ENCODE data around the gene TSC22D1. TPM values are rescaled to one million over a fixed set of nuclear protein-coding genes. Genes with fewer than 3 reads are reported as not detected.

The TSC22D1 gene
- total and polyA plus RNA-seq, 2 of the 4 experiments (the other 2 are of a cell fraction) = 30.8 to 42.2 TPM

DNA sequence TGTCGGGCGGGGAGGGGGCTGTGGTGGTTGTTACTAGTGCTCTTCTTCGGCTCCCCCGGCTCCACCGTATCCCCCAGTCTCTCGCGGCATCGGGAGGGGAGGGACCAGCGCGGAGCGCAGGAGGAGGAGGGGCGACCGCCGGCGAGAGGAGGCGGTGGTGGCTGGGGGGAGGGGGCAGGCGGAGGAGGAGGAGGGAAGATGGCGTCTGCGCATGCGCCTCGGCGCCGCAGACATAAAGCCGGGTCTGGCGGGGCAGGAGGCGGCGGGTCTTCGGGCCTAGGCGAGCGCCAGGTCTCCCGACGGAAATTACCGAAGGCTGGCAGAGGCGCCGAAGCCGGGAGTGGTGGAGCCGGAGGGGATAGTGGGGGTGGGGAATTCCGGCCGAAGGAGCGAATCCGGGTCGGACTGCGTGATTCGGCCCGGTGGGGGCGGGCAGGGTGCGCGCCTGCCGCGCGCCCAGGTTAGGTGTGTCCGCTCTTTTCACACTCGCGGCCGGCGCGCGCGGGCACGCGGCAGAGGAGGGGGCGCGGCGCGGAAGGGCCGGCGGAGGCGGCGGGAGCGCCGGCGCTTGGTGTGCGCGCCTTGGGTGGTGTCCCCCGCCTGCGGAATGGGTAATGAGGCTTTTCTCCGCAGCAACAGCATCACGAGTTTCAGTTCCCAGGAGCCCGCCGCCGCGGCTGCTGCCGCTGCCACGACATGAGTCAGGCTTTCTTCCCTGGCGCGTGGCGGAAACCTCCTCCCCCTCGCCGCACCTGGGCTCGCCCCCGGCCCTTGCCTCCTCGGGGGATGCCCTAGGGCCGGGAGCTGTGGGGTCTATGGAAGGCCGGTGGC is 1.3 kb upstream of the TSC22D1 start:
- H4K8ac ChIP-seq (ENCODE audit: low read depth in 2 of 2, low read length in 2 of 2) = peak overlapping the region; percentile 60 to 86; a peak in 3 of 4 replicates
- intact Hi-C loops (cut with micrococcal nuclease) = loop anchor here (1.0 to 5.0 kb wide), 6 partner anchors 135 to 395 kb away; no protein-coding TSS in a partner anchor
- peak overlapping the region; percentile 72 for H4K91ac ChIP-seq (ENCODE audit: insufficient read depth, low read depth, low read length)
- H3K4ac ChIP-seq (ENCODE audit: low read depth, low read length) = peak overlapping the region; percentile 80
- DNase-seq = peak; percentile 95
- H4K5ac ChIP-seq (ENCODE audit: low read depth, low read length) = peak overlapping the region; percentile 68
- peak overlapping the region; percentile 87 for H3K23ac ChIP-seq (ENCODE audit: low read depth, low read length)
- POLR2A ChIA-PET (ENCODE audit: unreplicated experiment) = no interaction called here
- peak; percentile 85 for ATAC-seq (ENCODE audit: low read depth)
- peak overlapping the region; percentile 91 for H3K27ac ChIP-seq (ENCODE audit: insufficient read depth, low read length)
- in situ Hi-C loops (cut with MboI; ENCODE audit: low sequenced_read_pairs) = no loop called here
- CTCF ChIA-PET = no interaction called here
- peak overlapping the region; percentile 43; the same call in 1 of the 2 replicates for H2AK5ac ChIP-seq (ENCODE audit: low read depth, low read length)
- no peaks in the 10 kb centered on the region for H3K9me3 ChIP-seq (ENCODE audit: control insufficient read depth, insufficient read depth, low read length)
- H3K9me1 ChIP-seq (ENCODE audit: insufficient read depth, low read length) = peaks cover 23% of the 10 kb centered on the region
- dilution Hi-C loops (cut with HindIII; ENCODE audit: low sequenced_read_pairs, unreplicated experiment) = no loop called here
- H2BK20ac ChIP-seq (ENCODE audit: low read depth, low read length) = peak overlapping the region; percentile 36
- H2BK15ac ChIP-seq (ENCODE audit: low read depth, low read length) = no peak overlapping the region; the same call in 2 of the 3 replicates
- H2BK5ac ChIP-seq (ENCODE audit: low read depth, low read length, poor library complexity, severe bottlenecking) = peak overlapping the region; percentile 86
- peak overlapping the region; percentile 97 for H3K4me2 ChIP-seq (ENCODE audit: low read depth, low read length)
- H3K14ac ChIP-seq (replicated peaks; ENCODE audit: low read depth, low read length) = peak overlapping the region; percentile 81
- BruUV-seq (replicated peaks) = no TSS peak
- peak overlapping the region; percentile 68 for H2BK120ac ChIP-seq (ENCODE audit: low read depth, low read length)
- H4K20me1 ChIP-seq (ENCODE audit: insufficient read depth, low read length) = peaks cover 30% of the 10 kb centered on the region
- H2AK9ac ChIP-seq (replicated peaks; ENCODE audit: low read depth, low read length, poor library complexity) = peak overlapping the region; percentile 90
- H3K56ac ChIP-seq (ENCODE audit: extremely low read depth, insufficient read depth, low read length) = peak overlapping the region; percentile 89
- H2AFZ ChIP-seq (replicated peaks; ENCODE audit: low read length, poor library complexity) = peak overlapping the region; percentile 92
- H3K18ac ChIP-seq (ENCODE audit: low read depth, low read length) = peak overlapping the region; percentile 38; the same call in 1 of the 2 replicates
- peak overlapping the region; percentile 84 for H3K9ac ChIP-seq (ENCODE audit: low read depth, low read length)
- peaks cover 24% of the 10 kb centered on the region for H3K4me1 ChIP-seq (ENCODE audit: control insufficient read depth, insufficient read depth, low read length)
- peak overlapping the region; percentile 80 for H3K4me3 ChIP-seq (ENCODE audit: insufficient read depth, low read depth, low read length)
- H3K27me3 ChIP-seq (ENCODE audit: control insufficient read depth, insufficient read depth, low read length) = no peaks in the 10 kb centered on the region
- H3K36me3 ChIP-seq (ENCODE audit: control insufficient read depth, insufficient read depth, low read length) = peaks cover 11% of the 10 kb centered on the region
- WGBS, 2 experiments (ENCODE audit: extremely low coverage in 2 of 2, insufficient read length in 1 of 2) = 0% methylated on average over 35 of the region's 94 CpGs; no CpG with 5 or more reads in 1 of the 2 experiments
- H3K79me1 ChIP-seq (ENCODE audit: low read depth in 1 of 2, low read length in 2 of 2) = peaks cover 24 to 39% of the 10 kb centered on the region in 2 experiments
- TF ChIP-seq CEBPB (IDR thresholded peaks at IDR 0.05; ENCODE audit: low read depth, low read length) = no peak
- TF ChIP-seq, protein P1, sequence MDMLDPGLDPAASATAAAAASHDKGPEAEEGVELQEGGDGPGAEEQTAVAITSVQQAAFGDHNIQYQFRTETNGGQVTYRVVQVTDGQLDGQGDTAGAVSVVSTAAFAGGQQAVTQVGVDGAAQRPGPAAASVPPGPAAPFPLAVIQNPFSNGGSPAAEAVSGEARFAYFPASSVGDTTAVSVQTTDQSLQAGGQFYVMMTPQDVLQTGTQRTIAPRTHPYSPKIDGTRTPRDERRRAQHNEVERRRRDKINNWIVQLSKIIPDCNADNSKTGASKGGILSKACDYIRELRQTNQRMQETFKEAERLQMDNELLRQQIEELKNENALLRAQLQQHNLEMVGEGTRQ (IDR thresholded peaks at IDR 0.05; ENCODE audit: low read depth, low read length) = peak; percentile 19; the same call in 1 of the 2 replicates
- no peak for TF ChIP-seq MAFK (IDR thresholded peaks at IDR 0.05; ENCODE audit: low read depth, low read length)
- TF ChIP-seq MAZ (IDR thresholded peaks at IDR 0.05; ENCODE audit: borderline replicate concordance, low read depth, low read length) = peak; percentile 97
- TF ChIP-seq BHLHE40 (IDR thresholded peaks at IDR 0.05; ENCODE audit: low read depth, low read length) = peak; percentile 50; the same call in 1 of the 2 replicates
- TF ChIP-seq RAD21 (IDR thresholded peaks at IDR 0.05; ENCODE audit: low read length) = no peak; the same call in 1 of the 2 replicates
- peak; percentile 86 for TF ChIP-seq POLR2A (IDR thresholded peaks at IDR 0.05; ENCODE audit: low read depth, low read length)
- TF ChIP-seq MXI1 (IDR thresholded peaks at IDR 0.05; ENCODE audit: borderline replicate concordance, low read depth, low read length) = peak; percentile 79; the same call in 1 of the 2 replicates
- TF ChIP-seq NFE2L2 (IDR thresholded peaks at IDR 0.05; ENCODE audit: low read depth, low read length) = peak; percentile 21; the same call in 1 of the 2 replicates
- TF ChIP-seq, protein P2, sequence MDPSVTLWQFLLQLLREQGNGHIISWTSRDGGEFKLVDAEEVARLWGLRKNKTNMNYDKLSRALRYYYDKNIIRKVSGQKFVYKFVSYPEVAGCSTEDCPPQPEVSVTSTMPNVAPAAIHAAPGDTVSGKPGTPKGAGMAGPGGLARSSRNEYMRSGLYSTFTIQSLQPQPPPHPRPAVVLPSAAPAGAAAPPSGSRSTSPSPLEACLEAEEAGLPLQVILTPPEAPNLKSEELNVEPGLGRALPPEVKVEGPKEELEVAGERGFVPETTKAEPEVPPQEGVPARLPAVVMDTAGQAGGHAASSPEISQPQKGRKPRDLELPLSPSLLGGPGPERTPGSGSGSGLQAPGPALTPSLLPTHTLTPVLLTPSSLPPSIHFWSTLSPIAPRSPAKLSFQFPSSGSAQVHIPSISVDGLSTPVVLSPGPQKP (IDR thresholded peaks at IDR 0.05; ENCODE audit: borderline replicate concordance, low read depth, low read length) = no peak
- TF ChIP-seq RCOR1 (IDR thresholded peaks at IDR 0.05; ENCODE audit: insufficient replicate concordance, low read length) = no peak
- peak; percentile 2; the same call in 1 of the 2 replicates for TF ChIP-seq SMC3 (IDR thresholded peaks at IDR 0.05; ENCODE audit: low read depth, low read length)
- no peak for TF ChIP-seq RFX5 (IDR thresholded peaks at IDR 0.05; ENCODE audit: low read depth, low read length)

Data from IMR-90 (cell line).